ENCODE measurements around the gene VEGFB.

Gene VEGFB

DNA sequence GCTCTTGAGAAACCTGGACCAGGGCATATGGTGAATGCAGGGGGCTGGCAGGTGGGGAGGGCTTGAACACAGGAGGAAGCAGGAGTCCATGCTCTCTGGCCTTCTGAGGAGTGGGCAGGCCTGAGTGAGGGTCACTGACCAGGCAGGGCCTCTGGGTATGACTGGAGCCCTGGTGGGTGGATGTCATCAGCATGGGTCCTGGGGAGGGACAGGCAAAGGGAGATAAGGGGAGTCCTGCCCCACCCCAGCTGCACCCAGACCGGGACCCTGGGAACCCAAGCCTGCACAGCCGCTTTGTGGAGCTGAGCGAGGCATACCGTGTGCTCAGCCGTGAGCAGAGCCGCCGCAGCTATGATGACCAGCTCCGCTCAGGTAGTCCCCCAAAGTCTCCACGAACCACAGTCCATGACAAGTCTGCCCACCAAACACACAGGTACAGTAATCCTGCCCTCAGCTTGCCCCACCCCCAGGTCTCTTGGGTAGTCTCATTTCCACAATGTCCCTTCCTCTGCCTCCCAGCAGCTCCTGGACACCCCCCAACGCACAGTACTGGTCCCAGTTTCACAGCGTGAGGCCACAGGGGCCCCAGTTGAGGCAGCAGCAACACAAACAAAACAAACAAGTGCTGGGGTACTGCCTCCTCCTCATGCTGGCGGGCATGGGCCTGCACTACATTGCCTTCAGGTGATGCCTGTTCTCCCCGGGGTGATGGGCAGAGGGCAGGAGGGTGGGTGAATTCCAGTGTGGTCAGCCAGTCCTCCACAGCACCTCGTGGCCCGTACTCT lies 2.0 kb upstream of the VEGFB start:
- no peak for DNase-seq (ENCODE audit: extremely low read depth, insufficient read length)
- no peak overlapping the region for H3K4me3 ChIP-seq (replicated peaks; ENCODE audit: low read depth, low read length)
- no peaks in the 10 kb centered on the region for H3K27me3 ChIP-seq (replicated peaks; ENCODE audit: control insufficient read depth, insufficient read depth, low read length)
- no peaks in the 10 kb centered on the region; the same call in none of the 2 replicates for H3K36me3 ChIP-seq (ENCODE audit: control insufficient read depth, insufficient read depth, low read length)
- TF ChIP-seq, protein P1, sequence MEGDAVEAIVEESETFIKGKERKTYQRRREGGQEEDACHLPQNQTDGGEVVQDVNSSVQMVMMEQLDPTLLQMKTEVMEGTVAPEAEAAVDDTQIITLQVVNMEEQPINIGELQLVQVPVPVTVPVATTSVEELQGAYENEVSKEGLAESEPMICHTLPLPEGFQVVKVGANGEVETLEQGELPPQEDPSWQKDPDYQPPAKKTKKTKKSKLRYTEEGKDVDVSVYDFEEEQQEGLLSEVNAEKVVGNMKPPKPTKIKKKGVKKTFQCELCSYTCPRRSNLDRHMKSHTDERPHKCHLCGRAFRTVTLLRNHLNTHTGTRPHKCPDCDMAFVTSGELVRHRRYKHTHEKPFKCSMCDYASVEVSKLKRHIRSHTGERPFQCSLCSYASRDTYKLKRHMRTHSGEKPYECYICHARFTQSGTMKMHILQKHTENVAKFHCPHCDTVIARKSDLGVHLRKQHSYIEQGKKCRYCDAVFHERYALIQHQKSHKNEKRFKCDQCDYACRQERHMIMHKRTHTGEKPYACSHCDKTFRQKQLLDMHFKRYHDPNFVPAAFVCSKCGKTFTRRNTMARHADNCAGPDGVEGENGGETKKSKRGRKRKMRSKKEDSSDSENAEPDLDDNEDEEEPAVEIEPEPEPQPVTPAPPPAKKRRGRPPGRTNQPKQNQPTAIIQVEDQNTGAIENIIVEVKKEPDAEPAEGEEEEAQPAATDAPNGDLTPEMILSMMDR (IDR thresholded peaks at IDR 0.05; ENCODE audit: insufficient read depth, low read length, poor library complexity, severe bottlenecking), result no peak

DNA sequence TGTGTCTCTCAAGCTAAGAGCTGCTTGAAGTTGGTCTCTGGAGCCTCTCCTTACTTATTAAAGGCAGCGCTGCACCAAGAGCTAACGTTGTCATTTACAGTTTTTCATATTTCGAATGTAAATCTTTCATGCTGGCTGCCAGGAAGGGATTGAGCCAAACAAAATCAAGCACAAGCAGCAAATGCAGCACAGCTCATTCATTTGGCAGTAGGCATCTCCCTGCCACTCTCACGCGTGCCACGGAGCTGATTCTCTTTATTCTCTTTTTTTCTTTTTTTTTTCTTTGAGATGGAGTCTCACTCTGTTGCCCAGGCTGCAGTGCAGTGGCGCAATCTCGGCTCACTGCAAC lies 1.4 kb upstream of the VEGFB start:
- DNase-seq (ENCODE audit: extremely low read depth, insufficient read length), result no peak
- Histone ChIP-seq H3K36me3 (ENCODE audit: control insufficient read depth, insufficient read depth, low read length) (no peaks in the 10 kb centered on the region; the same call in none of the 2 replicates), H3K4me3 (replicated peaks; ENCODE audit: low read depth, low read length) (no peak overlapping the region), H3K27me3 (replicated peaks; ENCODE audit: control insufficient read depth, insufficient read depth, low read length) (no peaks in the 10 kb centered on the region)
- TF ChIP-seq, protein P1 (IDR thresholded peaks at IDR 0.05; ENCODE audit: insufficient read depth, low read length, poor library complexity, severe bottlenecking), result no peak

DNA sequence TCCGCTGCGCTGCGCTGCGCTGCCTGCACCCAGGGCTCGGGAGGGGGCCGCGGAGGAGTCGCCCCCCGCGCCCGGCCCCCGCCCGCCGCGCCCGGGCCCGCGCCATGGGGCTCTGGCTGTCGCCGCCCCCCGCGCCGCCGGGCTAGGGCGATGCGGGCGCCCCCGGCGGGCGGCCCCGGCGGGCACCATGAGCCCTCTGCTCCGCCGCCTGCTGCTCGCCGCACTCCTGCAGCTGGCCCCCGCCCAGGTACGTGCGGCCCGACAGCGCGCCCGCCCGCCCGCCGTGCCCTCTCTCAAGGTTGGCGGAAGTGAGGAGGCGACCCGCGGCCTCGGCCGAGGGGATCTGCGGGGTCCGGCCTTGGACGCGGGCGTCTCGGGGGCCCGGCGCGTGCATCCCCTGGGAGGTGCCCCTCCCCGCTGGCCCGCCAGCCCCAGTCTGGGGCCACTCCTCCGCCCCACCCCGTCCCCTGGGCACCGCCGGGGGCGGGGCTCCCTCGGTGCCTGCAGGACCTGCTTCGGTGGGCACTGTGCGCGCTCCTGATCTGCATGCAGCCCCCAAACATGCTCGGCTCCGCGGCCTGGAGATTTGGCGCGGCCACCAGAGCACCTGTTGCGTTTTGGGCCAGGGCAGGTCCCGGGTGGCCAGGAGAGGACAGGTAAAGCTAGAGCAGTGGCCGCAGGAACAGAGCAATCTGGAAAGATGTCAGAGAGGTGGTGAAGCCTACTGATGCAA lies 429 bp downstream of the VEGFB start:
- TF ChIP-seq, protein P1 (IDR thresholded peaks at IDR 0.05; ENCODE audit: insufficient read depth, low read length, poor library complexity, severe bottlenecking), result no peak
- no peaks in the 10 kb centered on the region for H3K27me3 ChIP-seq (replicated peaks; ENCODE audit: control insufficient read depth, insufficient read depth, low read length)
- peak overlapping the region; percentile 72 for H3K4me3 ChIP-seq (replicated peaks; ENCODE audit: low read depth, low read length)
- peak; percentile 63 for DNase-seq (ENCODE audit: extremely low read depth, insufficient read length)
- peaks cover 1% of the 10 kb centered on the region for H3K36me3 ChIP-seq (ENCODE audit: control insufficient read depth, insufficient read depth, low read length)

GRCh38 chr11:64235437-64236161 lies 1.2 kb downstream of the VEGFB start:
- Histone ChIP-seq H3K4me3 (replicated peaks; ENCODE audit: low read depth, low read length) (peak overlapping the region; percentile 72), H3K36me3 (ENCODE audit: control insufficient read depth, insufficient read depth, low read length) (peaks cover 1% of the 10 kb centered on the region), H3K27me3 (replicated peaks; ENCODE audit: control insufficient read depth, insufficient read depth, low read length) (no peaks in the 10 kb centered on the region)
- DNase-seq (ENCODE audit: extremely low read depth, insufficient read length), result no peak
- TF ChIP-seq, protein P1 (IDR thresholded peaks at IDR 0.05; ENCODE audit: insufficient read depth, low read length, poor library complexity, severe bottlenecking), result no peak

DNA sequence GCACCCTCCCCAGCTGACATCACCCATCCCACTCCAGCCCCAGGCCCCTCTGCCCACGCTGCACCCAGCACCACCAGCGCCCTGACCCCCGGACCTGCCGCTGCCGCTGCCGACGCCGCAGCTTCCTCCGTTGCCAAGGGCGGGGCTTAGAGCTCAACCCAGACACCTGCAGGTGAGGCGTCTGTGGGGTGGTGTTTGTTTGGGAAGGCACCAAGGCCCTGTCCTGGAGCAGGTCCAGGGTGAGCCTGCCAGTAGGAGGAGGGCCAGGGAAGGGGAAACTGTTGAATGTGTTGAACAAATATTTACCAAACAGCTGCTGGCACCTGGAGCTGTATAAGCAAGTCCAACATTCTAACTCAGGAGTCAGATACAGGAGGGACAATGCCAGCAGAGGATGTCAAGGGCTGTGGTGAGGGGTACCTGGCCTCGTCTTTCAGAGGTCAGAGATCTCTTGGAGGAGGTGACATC lies 3.1 kb downstream of the VEGFB start:
- Histone ChIP-seq H3K4me3 (replicated peaks; ENCODE audit: low read depth, low read length) (no peak overlapping the region), H3K27me3 (replicated peaks; ENCODE audit: control insufficient read depth, insufficient read depth, low read length) (no peaks in the 10 kb centered on the region), H3K36me3 (ENCODE audit: control insufficient read depth, insufficient read depth, low read length) (peaks cover 1% of the 10 kb centered on the region)
- TF ChIP-seq, protein P1 (IDR thresholded peaks at IDR 0.05; ENCODE audit: insufficient read depth, low read length, poor library complexity, severe bottlenecking), result no peak
- peak; percentile 13 for DNase-seq (ENCODE audit: extremely low read depth, insufficient read length)
